NT2/D1 (cell line): ENCODE data around the gene NTS.

ENCODE experiments used
- DNase-seq: peaks from one replicate; pipeline ENCODE4 v3.0.0-alpha.2; 2011; ENCODE audit warnings: low read depth, low spot score
- H3K27me3 ChIP-seq: 2 replicates; pipeline ENCODE4 v1.6.0; 2011; ENCODE audit warnings: mild to moderate bottlenecking; ENCODE audit not compliant: insufficient read length, insufficient read depth
- H3K36me3 ChIP-seq: 2 replicates; pipeline ENCODE4 v1.6.1; 2011; ENCODE audit warnings: mild to moderate bottlenecking, low read length, mixed read lengths; ENCODE audit not compliant: insufficient read depth, insufficient read length
- H3K4me1 ChIP-seq: 2 replicates; pipeline ENCODE4 v1.5.1; 2011; ENCODE audit not compliant: insufficient read depth, insufficient read length
- H3K4me3 ChIP-seq: 2 replicates; pipeline ENCODE4 v1.5.1; 2011; ENCODE audit warnings: low read depth; ENCODE audit not compliant: insufficient read length
- H3K9ac ChIP-seq: 2 replicates; pipeline ENCODE4 v1.6.0; 2011; ENCODE audit warnings: low read depth; ENCODE audit not compliant: insufficient read length
- H3K9me3 ChIP-seq: 2 replicates; pipeline ENCODE4 v1.5.1; 2011; ENCODE audit warnings: mild to moderate bottlenecking, low read length; ENCODE audit not compliant: insufficient read depth
- YY1 ChIP-seq: IDR thresholded peaks from 2 replicates; pipeline ENCODE4 v1.6.1; 2011; ENCODE audit not compliant: insufficient read length, insufficient read depth
- ZNF274 ChIP-seq: IDR thresholded peaks from 2 replicates; pipeline ENCODE4 v1.6.1; 2011; ENCODE audit warnings: mild to moderate bottlenecking, low read depth, low read length

The NTS gene

GRCh38 chr12:85927166-85927565, 53.1 kb downstream of the NTS start:
- no peak overlapping the region for H3K9ac ChIP-seq
- no peaks in the 10 kb centered on the region for H3K4me1 ChIP-seq
- H3K36me3 ChIP-seq, result no peaks in the 10 kb centered on the region
- H3K4me3 ChIP-seq, result no peak overlapping the region
- DNase-seq, result no peak
- no peak for TF ChIP-seq ZNF274
- no peak for TF ChIP-seq YY1
- no peaks in the 10 kb centered on the region for H3K27me3 ChIP-seq
- peaks cover 8% of the 10 kb centered on the region; the same call in 1 of the 2 replicates for H3K9me3 ChIP-seq
